RPMI8226 (cell line): ENCODE results near the gene CD79A.
"Not testable (repeated sequence)": the region's sequence is repeated elsewhere in the genome, so short reads cannot be mapped to it uniquely, and the experiment has no call there.

ENCODE experiments used
- DNase-seq: peaks from one replicate; pipeline ENCODE4 v3.0.0-alpha.2; 2015

Gene CD79A

GRCh38 chr19:41906916-41907680, 30.0 kb downstream of the CD79A start:
- no peak for DNase-seq

- no peak for DNase-seq
Observed at GRCh38 chr19:41907994-41908615, 31.0 kb downstream of the CD79A start.

- no peak for DNase-seq
Observed at GRCh38 chr19:41908724-41909464, 31.8 kb downstream of the CD79A start.

- no peak for DNase-seq
Observed at GRCh38 chr19:41909706-41910105, 32.6 kb downstream of the CD79A start.

GRCh38 chr19:41910240-41910991, 33.3 kb downstream of the CD79A start:
- no peak for DNase-seq

- DNase-seq, result no peak
Observed at GRCh38 chr19:41910992-41911888, 34.2 kb downstream of the CD79A start.

GRCh38 chr19:41911889-41912731, 35.0 kb downstream of the CD79A start:
- no peak for DNase-seq

GRCh38 chr19:41912899-41913537, 35.9 kb downstream of the CD79A start:
- no peak for DNase-seq

- no peak for DNase-seq
Observed at GRCh38 chr19:41913538-41914423, 36.7 kb downstream of the CD79A start.

GRCh38 chr19:41914424-41914834, 37.4 kb downstream of the CD79A start:
- not testable (repeated sequence) for DNase-seq

GRCh38 chr19:41915021-41915775, 38.1 kb downstream of the CD79A start:
- DNase-seq, result no peak

- no peak for DNase-seq
Observed at GRCh38 chr19:41915776-41916414, 38.8 kb downstream of the CD79A start.

- DNase-seq, result no peak
Observed at GRCh38 chr19:41917676-41918075, 40.6 kb downstream of the CD79A start.

GRCh38 chr19:41918095-41918494, 41.0 kb downstream of the CD79A start:
- DNase-seq, result no peak

- DNase-seq, result no peak
Observed at GRCh38 chr19:41918653-41919244, 41.7 kb downstream of the CD79A start.

- DNase-seq, result no peak
Observed at GRCh38 chr19:41919948-41920712, 43.1 kb downstream of the CD79A start.
